HEK293T (cell line): ENCODE measurements around the gene DOK3.
A peak's percentile ranks its signal among the peaks of the same experiment; 100 is the strongest.

Source experiments
- CTCF ChIA-PET: fragments of 350-600 bp; formaldehyde crosslinking; extraction: SDS; loops from one replicate; lab custom pipeline; 2021; ENCODE audit warnings: antibody characterized with exemption, inconsistent platforms; lab: Yijun Ruan, JAX
- POLR2A ChIA-PET: fragments of 350-600 bp; formaldehyde crosslinking; extraction: SDS; loops from one replicate; lab custom pipeline; 2020; ENCODE audit warnings: antibody characterized with exemption, inconsistent platforms; lab: Yijun Ruan, JAX
- DNase-seq: peaks from one replicate; pipeline ENCODE4 v3.0.0; 2012; ENCODE audit warnings: mixed read lengths; ENCODE audit errors: extremely low spot score
- ARNT ChIP-seq: fragments of 450-650 bp; IDR thresholded peaks from 2 replicates; pipeline ENCODE4 v1.6.1; 2017; ENCODE audit warnings: mild to moderate bottlenecking
- BHLHE40 ChIP-seq: fragments of 450-650 bp; IDR thresholded peaks from 2 replicates; pipeline ENCODE4 v1.6.1; 2016; ENCODE audit warnings: mild to moderate bottlenecking, moderate library complexity, borderline replicate concordance
- CTBP1 ChIP-seq: fragments of 450-650 bp; IDR thresholded peaks from 2 replicates; pipeline ENCODE4 v1.6.1; 2016; ENCODE audit warnings: borderline replicate concordance
- ELF4 ChIP-seq: fragments of 450-650 bp; IDR thresholded peaks from 2 replicates; pipeline ENCODE4 v1.6.1; 2017; ENCODE audit warnings: antibody characterized with exemption
- FOXA1 ChIP-seq: fragments of 450-650 bp; IDR thresholded peaks from 2 replicates; pipeline ENCODE4 v1.6.1; 2016; ENCODE audit warnings: mild to moderate bottlenecking
- FOXK2 ChIP-seq: fragments of 450-650 bp; IDR thresholded peaks from 2 replicates; pipeline ENCODE4 v1.6.1; 2016; ENCODE audit warnings: mild to moderate bottlenecking
- FOXM1 ChIP-seq: fragments of 450-650 bp; IDR thresholded peaks from 2 replicates; pipeline ENCODE4 v1.6.1; 2017; ENCODE audit warnings: mild to moderate bottlenecking, borderline replicate concordance
- HDGF ChIP-seq: fragments of 450-650 bp; IDR thresholded peaks from 2 replicates; pipeline ENCODE4 v1.6.1; 2017; ENCODE audit warnings: antibody characterized with exemption, borderline replicate concordance
- L3MBTL2 ChIP-seq: fragments of 450-650 bp; conservative IDR thresholded peaks from 2 replicates; pipeline ENCODE4 v1.6.1; 2016; ENCODE audit warnings: mild to moderate bottlenecking
- LEF1 ChIP-seq: fragments of 450-650 bp; IDR thresholded peaks from 2 replicates; pipeline ENCODE4 v1.6.1; 2017; ENCODE audit warnings: mild to moderate bottlenecking, borderline replicate concordance
- NFRKB ChIP-seq: fragments of 450-650 bp; IDR thresholded peaks from 2 replicates; pipeline ENCODE4 v1.6.1; 2016; ENCODE audit warnings: mild to moderate bottlenecking, moderate library complexity
- PKNOX1 ChIP-seq: fragments of 450-650 bp; IDR thresholded peaks from 2 replicates; pipeline ENCODE4 v1.6.1; 2016
- SP1 ChIP-seq: fragments of 450-650 bp; IDR thresholded peaks from 2 replicates; pipeline ENCODE4 v1.6.1; 2017
- SUZ12 ChIP-seq: fragments of 450-650 bp; IDR thresholded peaks from 2 replicates; pipeline ENCODE4 v1.6.1; 2016; ENCODE audit warnings: mild to moderate bottlenecking
- TARDBP ChIP-seq: fragments of 450-650 bp; IDR thresholded peaks from 2 replicates; pipeline ENCODE4 v1.6.1; 2016
- ZNF384 ChIP-seq: fragments of 450-650 bp; IDR thresholded peaks from 2 replicates; pipeline ENCODE4 v1.6.1; 2016

DOK3 gene

DNA sequence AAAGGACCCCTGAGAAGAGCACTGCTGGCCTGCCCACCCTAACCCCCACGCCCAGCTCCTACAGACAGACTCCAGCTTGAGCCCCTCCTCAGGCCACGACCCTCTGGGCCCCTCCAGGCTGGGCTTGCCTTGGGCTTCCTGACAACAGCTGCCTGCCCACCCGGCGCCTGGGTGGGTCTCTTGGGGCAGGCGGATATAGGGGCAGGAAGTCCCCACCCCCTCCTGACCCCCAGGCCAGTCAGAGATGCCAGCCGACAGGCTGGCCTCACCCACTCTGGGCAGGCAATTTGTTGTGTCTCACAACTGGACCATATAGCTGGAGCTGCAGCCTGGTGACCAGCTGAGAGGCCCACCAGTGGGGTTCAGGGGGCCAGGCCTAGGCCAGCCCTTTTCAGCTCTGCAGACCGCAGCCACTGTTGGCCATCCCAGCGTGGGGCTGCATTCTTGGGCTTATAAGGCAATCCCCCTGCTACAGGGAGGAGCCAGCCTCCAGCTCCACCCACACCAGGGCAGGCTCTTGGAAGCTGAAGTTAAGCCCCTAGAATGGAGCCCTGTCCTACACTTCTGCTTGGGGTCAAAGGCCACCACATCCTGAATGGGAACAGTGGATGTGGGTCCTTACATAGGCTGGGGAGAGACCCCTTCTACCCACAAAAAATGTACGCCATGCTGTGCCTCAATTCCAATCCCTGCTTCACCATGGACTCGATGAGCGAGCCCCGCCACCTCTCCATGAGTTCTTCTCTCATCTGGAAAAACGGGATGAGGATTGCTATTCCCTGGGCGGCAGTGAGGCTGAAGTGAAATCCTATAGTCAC lies 14.2 kb downstream of the DOK3 start:
- CTCF ChIA-PET: interaction anchor here (0.5 to 3.8 kb wide), 8 partner anchors 23 to 382 kb away, joined by 3 to 23 read pairs (median 4); no protein-coding TSS in a partner anchor
- TF ChIP-seq HDGF (0 out of 2 replicates have a peak, but pooled peaks have one; percentile 67), BHLHE40 (no peak)
- DNase-seq: peak; percentile 57
- POLR2A ChIA-PET: interaction anchor here (0.6 to 3.7 kb wide), 9 partner anchors 10 to 249 kb away, joined by 3 to 21 read pairs (median 4); partner anchors contain the start of genes DBN1, DDX41 and GRK6

GRCh38 chr5:177494346-177495195 lies 15.1 kb downstream of the DOK3 start:
- POLR2A ChIA-PET: interaction anchor here (0.9 to 3.7 kb wide), 7 partner anchors 9 to 105 kb away, joined by 3 to 21 read pairs (median 4); partner anchors contain the start of genes B4GALT7, DDX41 and GRK6
- no peak for TF ChIP-seq FOXM1
- no peak for TF ChIP-seq HDGF
- TF ChIP-seq ZNF384: no peak
- TF ChIP-seq L3MBTL2: no peak
- no peak for TF ChIP-seq FOXA1
- no peak for TF ChIP-seq ARNT
- TF ChIP-seq SP1: no peak
- TF ChIP-seq SUZ12: no peak
- no peak for TF ChIP-seq BHLHE40
- no peak for TF ChIP-seq PKNOX1
- no peak for TF ChIP-seq ELF4
- TF ChIP-seq CTBP1: no peak
- no peak for TF ChIP-seq TARDBP
- no peak for TF ChIP-seq NFRKB
- TF ChIP-seq FOXK2: no peak
- no peak for TF ChIP-seq LEF1
- CTCF ChIA-PET: interaction anchor here (0.5 to 3.8 kb wide), 10 partner anchors 22 to 441 kb away, joined by 3 to 23 read pairs (median 4); no protein-coding TSS in a partner anchor
- DNase-seq: no peak

DNA sequence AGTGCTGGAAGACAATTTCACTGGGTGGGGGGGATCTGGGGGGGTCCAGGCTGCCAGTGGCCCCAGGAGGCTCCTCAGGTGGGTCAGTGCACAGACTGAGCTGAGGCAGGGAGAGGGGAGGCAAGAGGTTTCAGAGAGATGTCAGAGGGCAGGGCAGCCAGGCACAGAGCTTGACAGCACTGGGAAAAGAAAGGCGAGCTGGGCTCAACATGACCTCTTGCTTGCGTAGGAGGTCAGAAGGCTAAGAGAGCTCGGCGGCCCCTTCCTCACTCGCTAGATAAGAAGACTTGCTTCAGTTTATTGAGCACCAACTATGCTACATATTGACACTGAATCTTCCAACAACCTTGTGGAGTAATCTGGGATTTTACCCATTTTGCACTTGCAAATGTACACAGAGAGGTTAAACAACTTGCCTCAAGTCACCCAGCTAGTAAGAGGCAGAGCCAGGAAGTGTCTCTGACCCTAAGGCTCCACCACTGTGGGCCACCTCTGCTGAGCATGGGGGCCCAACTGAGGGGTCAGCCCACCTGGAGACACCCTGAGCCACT lies 15.8 kb downstream of the DOK3 start:
- TF ChIP-seq ELF4: no peak
- TF ChIP-seq SUZ12: no peak
- TF ChIP-seq BHLHE40: no peak
- no peak for TF ChIP-seq NFRKB
- no peak for TF ChIP-seq L3MBTL2
- no peak for TF ChIP-seq ZNF384
- no peak for TF ChIP-seq LEF1
- TF ChIP-seq SP1: no peak
- TF ChIP-seq FOXK2: no peak
- no peak for TF ChIP-seq ARNT
- no peak for TF ChIP-seq CTBP1
- no peak for TF ChIP-seq FOXA1
- TF ChIP-seq TARDBP: no peak
- POLR2A ChIA-PET: interaction anchor here (0.9 to 2.2 kb wide), 4 partner anchors 15 to 106 kb away, joined by 3 to 9 read pairs (median 3); partner anchors contain the start of gene B4GALT7
- no peak for DNase-seq
- CTCF ChIA-PET: interaction anchor here (0.6 to 1.4 kb wide), 4 partner anchors 36 to 123 kb away, joined by 3 to 5 read pairs (median 4); no protein-coding TSS in a partner anchor

DNA sequence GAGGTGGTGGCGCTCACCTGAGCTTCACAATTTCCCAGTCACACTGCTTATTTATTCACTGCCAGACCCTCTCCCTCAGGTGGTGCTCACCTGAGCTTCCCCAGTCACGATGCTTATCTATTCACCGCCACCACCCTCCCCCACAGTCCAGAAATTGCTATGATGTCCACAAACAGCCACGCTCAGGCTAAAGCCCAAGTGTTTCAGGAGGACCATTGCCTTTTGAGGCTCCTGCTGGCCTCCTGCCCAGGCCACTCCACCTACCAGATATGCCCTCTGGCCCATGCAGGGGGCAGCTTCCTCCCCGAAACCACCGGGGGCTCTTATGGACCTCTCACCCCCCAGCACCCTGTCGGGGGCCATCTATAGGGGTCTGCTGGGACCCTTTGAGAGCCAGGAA lies 16.8 kb downstream of the DOK3 start:
- POLR2A ChIA-PET: interaction anchor here (0.8 to 2.2 kb wide), 5 partner anchors 9 to 25 kb away, joined by 3 to 9 read pairs (median 3); partner anchors contain the start of gene DDX41
- CTCF ChIA-PET: interaction anchor here (0.6 to 1.4 kb wide), 6 partner anchors 8 to 663 kb away, joined by 3 to 6 read pairs (median 4); no protein-coding TSS in a partner anchor

More for the DNA sequence above, 16.8 kb downstream of the DOK3 start:
- DNase-seq: no peak
- TF ChIP-seq ELF4: no peak
- no peak for TF ChIP-seq L3MBTL2
- TF ChIP-seq ARNT: no peak
- no peak for TF ChIP-seq PKNOX1
